Retinal pigment epithelial cell (primary cell): ENCODE data around the gene TIMP4.

ENCODE experiments used
- DNase-seq: peaks from one replicate; pipeline ENCODE4 v3.0.0-alpha.2; 2010; ENCODE audit warnings: low read depth
- H3K4me3 ChIP-seq: 2 replicates; pipeline ENCODE4 v1.5.1; 2011; ENCODE audit warnings: mild to moderate bottlenecking, low read length, control low read depth, moderate library complexity
- CTCF ChIP-seq: conservative IDR thresholded peaks from 2 replicates; pipeline ENCODE4 v1.5.1; 2011; ENCODE audit warnings: low read depth, low read length, control low read depth, inconsistent platforms

TIMP4 gene

GRCh38 chr3:12179441-12179840 lies 20.7 kb upstream of the TIMP4 start:
- no peak overlapping the region for H3K4me3 ChIP-seq
- no peak for DNase-seq
- no peak for TF ChIP-seq CTCF

GRCh38 chr3:12178091-12178820 lies 19.5 kb upstream of the TIMP4 start:
- TF ChIP-seq CTCF, result no peak
- DNase-seq, result no peak
- H3K4me3 ChIP-seq, result no peak overlapping the region

DNA sequence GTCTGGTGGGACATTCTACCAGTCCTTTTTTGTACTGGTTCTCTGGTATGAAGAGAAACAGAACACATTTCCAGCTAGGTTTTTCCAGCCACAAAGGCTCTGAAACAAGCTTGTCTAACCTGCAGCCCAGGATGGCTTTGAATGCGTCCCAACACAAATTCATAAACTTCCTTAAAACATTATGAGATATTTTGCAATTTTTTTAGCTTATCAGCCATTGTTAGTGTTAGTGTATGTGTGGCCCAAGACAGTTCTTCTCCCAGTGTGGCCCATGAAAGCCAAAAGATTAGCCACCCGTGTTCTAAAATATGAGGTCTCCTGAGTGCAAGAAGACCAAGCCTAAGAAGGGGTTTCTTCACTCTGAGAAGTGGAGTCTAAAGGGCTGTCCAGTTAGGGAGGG lies 18.4 kb upstream of the TIMP4 start:
- H3K4me3 ChIP-seq, result no peak overlapping the region
- no peak for DNase-seq
- TF ChIP-seq CTCF, result no peak

DNA sequence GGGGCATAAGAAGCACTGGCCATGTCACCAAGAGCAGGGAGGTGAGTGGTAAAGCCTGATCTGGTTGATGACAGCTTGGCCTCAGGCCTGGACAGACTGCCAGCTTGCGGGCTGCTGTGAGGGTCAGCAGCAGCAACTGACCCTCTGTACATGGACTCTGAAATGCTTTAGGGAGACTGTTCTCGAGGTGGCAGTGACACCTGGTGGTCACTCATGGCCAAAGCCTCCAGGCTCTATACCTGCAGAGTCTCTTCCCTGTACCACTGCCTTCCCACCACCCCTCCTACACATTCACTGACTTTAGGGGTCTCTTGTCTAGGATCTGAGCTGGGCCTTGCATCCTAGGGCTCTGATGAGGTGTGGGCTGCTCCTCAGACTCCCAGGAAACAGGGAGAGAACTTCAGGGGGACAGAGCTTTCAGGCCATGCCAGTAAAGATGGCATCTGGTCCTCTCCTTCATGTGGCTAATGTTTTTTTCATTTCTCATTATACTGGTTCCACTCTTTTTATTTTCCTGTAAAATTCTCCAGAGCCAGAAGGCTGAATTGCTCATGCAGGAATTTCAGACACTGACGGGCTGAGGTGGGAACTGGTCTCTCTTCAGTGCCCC lies 17.2 kb upstream of the TIMP4 start:
- DNase-seq, result no peak
- peak; percentile 94 for TF ChIP-seq CTCF
- H3K4me3 ChIP-seq, result no peak overlapping the region

GRCh38 chr3:12175137-12175593 lies 16.5 kb upstream of the TIMP4 start:
- H3K4me3 ChIP-seq, result no peak overlapping the region
- DNase-seq, result no peak
- TF ChIP-seq CTCF, result no peak

DNA sequence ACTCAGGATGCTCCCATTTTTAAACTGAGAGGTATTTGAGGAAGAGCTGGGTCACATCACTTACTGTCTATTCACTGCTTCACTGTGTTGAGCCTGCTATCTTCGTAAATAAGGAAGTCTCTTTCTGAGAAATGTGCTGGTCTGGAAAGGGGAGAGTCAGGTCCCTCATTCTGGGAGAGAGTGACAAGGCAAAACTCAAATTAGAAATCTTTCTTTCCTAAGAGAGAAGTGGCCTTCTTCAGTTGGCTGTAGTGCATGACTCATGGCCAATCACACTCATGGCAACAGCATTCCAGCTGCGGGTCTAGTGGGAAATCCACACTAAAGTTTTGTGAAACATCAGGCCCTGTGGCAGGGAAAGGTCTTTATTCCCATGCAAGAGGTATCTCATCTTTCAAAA lies 11.5 kb upstream of the TIMP4 start:
- TF ChIP-seq CTCF, result no peak
- no peak overlapping the region for H3K4me3 ChIP-seq
- DNase-seq, result no peak

GRCh38 chr3:12165909-12166308 lies 7.2 kb upstream of the TIMP4 start:
- TF ChIP-seq CTCF, result no peak
- no peak for DNase-seq
- H3K4me3 ChIP-seq, result no peak overlapping the region
